WERI-Rb-1 (cell line): ENCODE data around the gene SLC17A9.

Experiments
- DNase-seq: peaks from one replicate; pipeline ENCODE4 v3.0.0-alpha.2; 2020
- H3K27ac ChIP-seq: fragments of 250-450 bp; sonication (Bioruptor Pico); 2 replicates; pipeline ENCODE4 v1.5.1; 2020; ENCODE audit warnings: mild to moderate bottlenecking, moderate library complexity
- H3K27me3 ChIP-seq: fragments of 250-450 bp; sonication (Bioruptor Pico); 2 replicates; pipeline ENCODE4 v1.5.1; 2021; ENCODE audit warnings: mild to moderate bottlenecking, low read depth, moderate library complexity; ENCODE audit not compliant: insufficient read depth, severe bottlenecking
- H3K36me3 ChIP-seq: fragments of 250-450 bp; sonication (Bioruptor Pico); 2 replicates; pipeline ENCODE4 v1.5.1; 2020; ENCODE audit warnings: mild to moderate bottlenecking, moderate library complexity
- H3K4me3 ChIP-seq: 2 replicates; pipeline ENCODE4 v1.5.1; 2011; ENCODE audit warnings: low read depth, mild to moderate bottlenecking, control low read depth, low read length
- H3K9me3 ChIP-seq: fragments of 250-450 bp; sonication (Bioruptor Pico); 2 replicates; pipeline ENCODE4 v1.5.1; 2021; ENCODE audit warnings: mild to moderate bottlenecking, moderate library complexity; ENCODE audit not compliant: severe bottlenecking
- CTCF ChIP-seq: IDR thresholded peaks from 2 replicates; pipeline ENCODE4 v1.5.1; 2011; ENCODE audit warnings: low read depth, mild to moderate bottlenecking, control low read depth, inconsistent platforms, low read length

SLC17A9 gene

GRCh38 chr20:62986257-62986800, 33.8 kb downstream of the SLC17A9 start:
- no peak for TF ChIP-seq CTCF
- Histone ChIP-seq H3K27ac (0 out of 2 replicates have a peak overlapping the region, but pooled peaks have one; percentile 97), H3K27me3 (no peaks in the 10 kb centered on the region)

DNA sequence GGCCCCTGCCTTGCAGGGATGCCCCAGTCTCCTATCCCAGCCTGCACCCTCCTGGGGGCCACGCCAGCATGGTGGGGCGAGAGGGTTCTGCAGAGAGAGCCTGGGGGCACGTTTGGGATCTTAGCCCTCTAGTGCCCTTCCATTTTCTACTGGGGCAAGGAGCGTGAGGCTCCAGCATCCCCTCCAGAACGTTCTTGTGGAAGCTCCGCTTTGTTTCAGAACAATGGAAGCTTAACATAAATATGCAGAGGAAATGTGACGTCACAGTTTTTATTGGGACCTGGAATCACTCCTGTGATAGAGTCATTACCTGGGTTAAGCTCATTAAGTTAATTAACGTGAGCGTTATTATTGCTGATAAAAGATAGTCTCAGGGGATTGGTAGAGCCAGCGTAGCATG, 34.6 kb downstream of the SLC17A9 start:
- Histone ChIP-seq H3K9me3 (no peaks in the 10 kb centered on the region), H3K27me3 (no peaks in the 10 kb centered on the region), H3K27ac (no peak overlapping the region), H3K4me3 (no peak overlapping the region), H3K36me3 (no peaks in the 10 kb centered on the region)
- TF ChIP-seq CTCF, result no peak
- no peak for DNase-seq

More at GRCh38 chr20:62986257-62986800, 33.8 kb downstream of the SLC17A9 start:
- no peaks in the 10 kb centered on the region for H3K36me3 ChIP-seq
- no peak overlapping the region for H3K4me3 ChIP-seq
- no peak for DNase-seq
- no peaks in the 10 kb centered on the region for H3K9me3 ChIP-seq

DNA sequence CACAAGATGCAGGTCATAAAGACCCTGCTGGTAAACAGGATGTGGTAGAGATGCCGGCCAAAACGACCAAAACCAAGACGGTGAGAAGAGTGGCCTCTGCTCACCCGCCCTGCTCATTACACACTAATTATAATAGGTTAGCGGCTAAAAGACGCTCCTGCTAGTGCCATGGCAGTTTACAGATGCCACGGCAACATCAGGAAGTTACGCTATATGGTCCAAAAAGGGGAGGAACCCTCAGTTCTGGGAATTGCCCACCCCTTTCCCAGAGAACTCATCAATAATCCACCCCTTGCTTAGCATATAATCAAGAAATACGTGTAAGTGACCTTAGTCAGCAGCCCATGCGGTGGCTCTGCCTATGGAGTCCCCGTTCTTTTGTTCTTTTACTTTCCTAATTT, 36.7 kb downstream of the SLC17A9 start:
- H3K36me3 ChIP-seq, result no peaks in the 10 kb centered on the region
- no peak for TF ChIP-seq CTCF
- no peak overlapping the region for H3K27ac ChIP-seq
- no peak overlapping the region for H3K4me3 ChIP-seq
- DNase-seq, result no peak
- no peaks in the 10 kb centered on the region for H3K27me3 ChIP-seq
- no peaks in the 10 kb centered on the region for H3K9me3 ChIP-seq

- Histone ChIP-seq H3K27ac (no peak overlapping the region), H3K36me3 (no peaks in the 10 kb centered on the region), H3K4me3 (no peak overlapping the region), H3K9me3 (no peaks in the 10 kb centered on the region), H3K27me3 (no peaks in the 10 kb centered on the region)
- TF ChIP-seq CTCF, result no peak
- no peak for DNase-seq
Measured at GRCh38 chr20:62990306-62990825, 37.9 kb downstream of the SLC17A9 start.

DNA sequence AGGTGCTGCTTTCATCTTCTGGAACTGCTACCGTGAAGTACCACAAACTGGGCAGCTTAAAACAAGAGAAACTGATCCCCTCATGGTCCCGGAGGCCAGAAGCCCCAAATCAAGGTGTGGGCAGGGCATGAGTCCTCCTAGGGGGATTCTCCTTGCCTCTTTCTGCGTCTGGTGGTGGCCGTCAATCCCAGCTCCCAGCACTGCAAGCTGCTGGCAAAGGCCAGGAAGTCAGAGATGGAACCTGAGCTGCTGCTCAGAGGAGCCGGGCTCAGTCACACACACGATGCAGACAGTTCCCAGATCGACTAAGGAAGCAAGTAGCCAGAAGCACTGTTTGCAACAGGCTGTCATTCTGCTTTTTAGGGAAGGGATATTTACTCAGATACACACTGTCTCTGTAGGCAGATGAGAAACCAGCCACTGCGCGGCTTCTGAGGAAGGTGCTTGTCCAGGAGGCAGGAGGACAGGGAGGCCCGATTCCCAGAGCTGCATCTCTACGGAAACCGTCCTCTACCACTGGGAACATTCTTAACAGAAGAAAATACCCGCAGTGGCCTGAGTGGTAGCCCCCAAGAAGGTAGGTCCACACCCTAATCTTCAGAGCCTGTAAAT, 38.8 kb downstream of the SLC17A9 start:
- no peaks in the 10 kb centered on the region for H3K36me3 ChIP-seq
- no peak overlapping the region for H3K4me3 ChIP-seq
- no peaks in the 10 kb centered on the region for H3K9me3 ChIP-seq
- no peak for TF ChIP-seq CTCF
- DNase-seq, result no peak
- no peaks in the 10 kb centered on the region for H3K27me3 ChIP-seq
- H3K27ac ChIP-seq, result peak overlapping the region; percentile 44

- TF ChIP-seq CTCF, result no peak
- Histone ChIP-seq H3K27ac (peak overlapping the region; percentile 44), H3K4me3 (no peak overlapping the region), H3K9me3 (no peaks in the 10 kb centered on the region), H3K36me3 (no peaks in the 10 kb centered on the region), H3K27me3 (no peaks in the 10 kb centered on the region)
- no peak for DNase-seq
Measured at GRCh38 chr20:62991863-62992262, 39.4 kb downstream of the SLC17A9 start.
